GM11168 (cell line): Measurements from ENCODE around the gene ELF1.

Source experiments
- in situ Hi-C: fragments of 300-500 bp; cut with MboI; formaldehyde crosslinking; loops from one replicate; pipeline ENCODE4 v1.12.0; 2022; ENCODE audit warnings: low sequenced_read_pairs; ENCODE audit not compliant: unreplicated experiment

The ELF1 gene

GRCh38 chr13:41008349-41008980 is 10.7 kb downstream of the ELF1 start:
- in situ Hi-C loops = no loop called here

- in situ Hi-C loops = no loop called here
Measured at GRCh38 chr13:41007744-41008128, 11.4 kb downstream of the ELF1 start.

- in situ Hi-C loops = no loop called here
Measured at GRCh38 chr13:41006978-41007743, 12.0 kb downstream of the ELF1 start.

- in situ Hi-C loops = no loop called here
Measured at GRCh38 chr13:41006306-41006705, 12.8 kb downstream of the ELF1 start.

- in situ Hi-C loops = no loop called here
Measured at GRCh38 chr13:41005704-41006103, 13.4 kb downstream of the ELF1 start.

GRCh38 chr13:41004875-41005693 is 14.0 kb downstream of the ELF1 start:
- in situ Hi-C loops = no loop called here

GRCh38 chr13:41002606-41003005 is 16.5 kb downstream of the ELF1 start:
- in situ Hi-C loops = no loop called here

GRCh38 chr13:41001695-41002094 is 17.4 kb downstream of the ELF1 start:
- in situ Hi-C loops = no loop called here

- in situ Hi-C loops = no loop called here
Measured at GRCh38 chr13:40999416-40999815, 19.7 kb downstream of the ELF1 start.

- in situ Hi-C loops = no loop called here
Measured at GRCh38 chr13:40996426-40997092, 22.6 kb downstream of the ELF1 start.

GRCh38 chr13:40995997-40996396 is 23.1 kb downstream of the ELF1 start:
- in situ Hi-C loops = no loop called here

GRCh38 chr13:40994581-40995230 is 24.4 kb downstream of the ELF1 start:
- in situ Hi-C loops = no loop called here

- in situ Hi-C loops = no loop called here
Measured at GRCh38 chr13:40993987-40994386, 25.1 kb downstream of the ELF1 start.

GRCh38 chr13:40992678-40993518 is 26.2 kb downstream of the ELF1 start:
- in situ Hi-C loops = no loop called here

- in situ Hi-C loops = no loop called here
Measured at GRCh38 chr13:40987606-40988280, 31.4 kb downstream of the ELF1 start.

- in situ Hi-C loops = no loop called here
Measured at GRCh38 chr13:40986101-40986856, 32.8 kb downstream of the ELF1 start.

GRCh38 chr13:40985381-40986100 is 33.6 kb downstream of the ELF1 start:
- in situ Hi-C loops = no loop called here
